HCT116 (cell line): ENCODE measurements around the gene FRMD7.

ENCODE experiments used
- CBX3 ChIP-seq: IDR thresholded peaks from 2 replicates; pipeline ENCODE4 v1.6.1; 2012; ENCODE audit warnings: low read depth
- CEBPB ChIP-seq: IDR thresholded peaks from 2 replicates; pipeline ENCODE4 v1.6.1; 2012; ENCODE audit warnings: low read depth
- CTCF ChIP-seq, 3 experiments: fragments of 200-600 bp in 1 of 3; sonication (generic) in 1 of 3; IDR thresholded peaks in 2 of 3; conservative IDR thresholded peaks in 1 of 3; 2 replicates each; pipeline ENCODE4 v1.5.1; 2012 to 2017; ENCODE audit warnings: low read depth in 2 of 3, low read length in 2 of 3, antibody characterized with exemption in 1 of 3, borderline replicate concordance in 1 of 3, control low read depth in 1 of 3, mild to moderate bottlenecking in 1 of 3, mixed read lengths in 1 of 3, mixed run types in 1 of 3, moderate library complexity in 1 of 3; ENCODE audit not compliant: insufficient read depth in 1 of 3
- EZH2 ChIP-seq: fragments of 200-600 bp; sonication (generic); IDR thresholded peaks from 2 replicates; pipeline ENCODE4 v1.6.1; 2017; ENCODE audit warnings: antibody characterized with exemption, mixed run types
- MAX ChIP-seq: IDR thresholded peaks from 2 replicates; pipeline ENCODE4 v1.6.1; 2012
- POLR2AphosphoS5 ChIP-seq: IDR thresholded peaks from 2 replicates; pipeline ENCODE4 v1.6.1; 2011; ENCODE audit warnings: mild to moderate bottlenecking, low read depth, low read length, moderate library complexity
- SP1 ChIP-seq: IDR thresholded peaks from 2 replicates; pipeline ENCODE4 v1.6.1; 2012; ENCODE audit warnings: low read depth
- ZNF274 ChIP-seq: fragments of 200-500 bp; sonication (Bioruptor generic); IDR thresholded peaks from 2 replicates; pipeline ENCODE4 v1.6.1; 2014; ENCODE audit warnings: mild to moderate bottlenecking, low read depth, low read length, inconsistent platforms

GRCh38 chrX:132046533-132046932 is 81.3 kb downstream of the FRMD7 start:
- TF ChIP-seq ZNF274: no peak
- no peak for TF ChIP-seq CTCF (IDR thresholded peaks at IDR 0.05 in 2 of 3, conservative IDR thresholded peaks at IDR 0.05 in 1 of 3; ENCODE audit: borderline replicate concordance in 1 of 3, insufficient read depth in 1 of 3, low read depth in 2 of 3, low read length in 2 of 3)
- no peak for TF ChIP-seq EZH2
- TF ChIP-seq POLR2AphosphoS5: no peak
- TF ChIP-seq CBX3: no peak
- no peak for TF ChIP-seq SP1
- TF ChIP-seq CEBPB: no peak
- TF ChIP-seq MAX: no peak
